ENCODE data around the gene INAFM2.

The INAFM2 gene

DNA sequence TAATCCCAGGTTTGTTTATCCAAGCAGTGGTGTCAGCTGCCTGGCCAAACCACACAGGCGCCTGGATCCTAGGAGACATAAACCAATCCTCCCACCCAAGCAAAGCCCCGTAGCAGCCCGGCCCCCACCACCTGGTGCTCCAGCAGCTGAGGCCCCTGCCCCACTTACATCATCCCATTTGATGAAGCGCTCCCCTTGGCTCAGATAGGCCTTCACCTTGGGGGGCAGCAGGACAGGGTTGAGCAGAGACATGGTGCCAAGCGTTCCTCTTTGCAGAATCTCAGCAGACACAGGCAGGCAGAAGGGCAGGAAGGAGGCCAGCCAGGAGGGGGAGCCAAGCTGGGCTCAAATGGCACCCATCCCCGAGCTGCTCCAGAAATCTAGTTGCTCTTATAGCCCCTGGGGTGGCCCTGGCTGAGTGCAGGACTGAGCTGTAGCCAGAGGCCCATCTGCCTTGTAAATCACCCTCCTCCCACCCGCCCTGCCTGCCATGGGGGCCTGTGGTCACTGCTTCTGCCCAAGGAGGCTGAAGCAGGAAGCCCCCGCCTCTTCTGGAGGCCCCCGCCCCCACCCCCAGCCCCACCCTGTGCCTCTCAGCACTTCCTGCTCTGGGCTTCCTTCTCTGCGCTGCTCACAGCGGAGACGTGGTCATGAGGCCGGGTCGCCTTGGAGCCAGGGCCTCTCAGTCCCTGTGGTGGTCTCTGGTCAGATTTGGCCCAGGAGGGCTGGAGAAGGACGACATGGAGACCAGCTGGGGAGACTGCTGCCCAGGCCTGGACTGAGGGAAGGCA is 15.9 kb upstream of the INAFM2 start, which contains the start of gene PLCB2:
Gene PLCB2 (minus strand): TSS at position 515 of the 791 bp plus-strand sequence. CDS start 263 bp downstream, at position 252.
- no peak for DNase-seq

DNA sequence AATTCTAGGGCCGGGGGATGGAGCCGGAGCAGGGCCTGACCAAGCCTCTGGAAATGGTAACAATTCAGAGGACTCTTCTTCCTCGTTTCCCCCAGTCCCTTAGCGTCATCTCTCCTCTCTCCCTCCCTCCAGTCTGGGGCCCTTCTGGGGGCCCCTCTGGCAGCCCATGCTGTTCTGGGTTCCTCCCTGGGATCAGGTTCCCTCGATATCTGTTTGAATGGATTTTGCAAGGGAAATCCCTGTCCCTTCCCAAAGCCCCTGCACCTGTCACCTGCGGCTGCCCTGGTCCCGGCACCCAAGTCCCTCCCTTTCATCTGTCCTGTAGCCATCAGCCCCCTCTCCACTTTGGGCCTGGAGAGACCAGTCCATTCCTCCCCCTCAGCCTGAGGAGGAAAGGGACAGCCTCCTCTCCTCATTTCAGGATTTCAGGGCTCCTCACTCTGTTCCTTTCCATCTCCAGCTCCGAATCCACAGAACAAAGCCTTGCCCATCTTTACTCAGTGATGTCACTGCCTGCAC is 14.1 kb upstream of the INAFM2 start:
- DNase-seq: no peak

DNA sequence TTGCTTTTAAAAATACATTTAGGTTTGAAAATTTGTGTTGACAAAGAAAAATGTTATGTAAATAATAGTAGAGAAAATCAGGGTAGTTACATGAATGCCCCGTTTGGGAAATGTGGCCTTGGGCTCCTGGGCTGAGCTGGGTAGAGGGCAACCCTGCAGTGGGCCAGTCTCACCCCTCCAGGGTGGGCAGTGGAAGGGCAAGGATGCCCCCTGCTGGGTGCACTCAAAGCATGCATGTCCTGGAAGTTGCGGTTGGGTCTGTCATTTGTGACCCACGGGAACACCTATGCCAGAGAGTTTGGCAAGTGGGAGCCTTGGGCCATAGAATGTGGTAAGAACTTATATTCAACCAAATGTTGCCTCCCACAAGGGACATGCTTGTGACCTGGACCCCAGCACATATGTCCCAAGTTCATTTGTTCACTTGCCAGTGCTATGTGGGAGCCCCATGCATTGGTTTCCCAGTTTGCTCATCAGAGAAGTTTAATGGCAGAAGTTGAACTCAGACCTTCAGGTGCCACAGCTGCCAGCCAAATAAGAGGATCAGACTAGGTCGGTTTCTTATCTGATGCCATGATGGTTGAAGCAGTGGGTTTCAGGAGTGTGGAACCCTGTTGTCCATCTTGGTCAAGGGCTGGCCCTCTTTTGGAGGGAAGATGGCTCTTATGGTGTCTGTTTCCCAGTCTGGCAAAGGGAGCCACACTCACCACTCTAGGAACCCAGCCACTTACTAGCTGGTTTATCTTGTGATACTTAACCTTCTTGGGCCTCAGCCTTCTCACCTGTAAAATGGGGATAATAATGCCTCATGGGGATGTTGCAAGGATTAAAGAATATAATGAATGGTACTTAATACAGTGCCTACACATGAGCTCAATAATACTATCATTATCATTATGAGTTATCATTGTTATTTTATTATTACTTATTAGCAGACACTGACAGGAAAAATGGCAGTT is 13.2 kb upstream of the INAFM2 start:
- peak; percentile 25 to 30 for DNase-seq

- no peak for DNase-seq
Observed at GRCh38 chr15:40310993-40311392, 12.5 kb upstream of the INAFM2 start.

GRCh38 chr15:40312370-40313158 is 10.9 kb upstream of the INAFM2 start:
- no peak for DNase-seq

GRCh38 chr15:40313531-40314398 is 9.7 kb upstream of the INAFM2 start:
- peak; percentile 73 to 76 for DNase-seq

- no peak for DNase-seq
Observed at GRCh38 chr15:40314723-40315276, 8.7 kb upstream of the INAFM2 start.

- no peak for DNase-seq
Observed at GRCh38 chr15:40316931-40317330, 6.6 kb upstream of the INAFM2 start.

- DNase-seq: no peak
Observed at GRCh38 chr15:40317580-40317979, 5.9 kb upstream of the INAFM2 start.

GRCh38 chr15:40320409-40320808 is 3.1 kb upstream of the INAFM2 start:
- DNase-seq: no peak

GRCh38 chr15:40320931-40321371 is 2.5 kb upstream of the INAFM2 start:
- peak; percentile 78 to 80 for DNase-seq

DNA sequence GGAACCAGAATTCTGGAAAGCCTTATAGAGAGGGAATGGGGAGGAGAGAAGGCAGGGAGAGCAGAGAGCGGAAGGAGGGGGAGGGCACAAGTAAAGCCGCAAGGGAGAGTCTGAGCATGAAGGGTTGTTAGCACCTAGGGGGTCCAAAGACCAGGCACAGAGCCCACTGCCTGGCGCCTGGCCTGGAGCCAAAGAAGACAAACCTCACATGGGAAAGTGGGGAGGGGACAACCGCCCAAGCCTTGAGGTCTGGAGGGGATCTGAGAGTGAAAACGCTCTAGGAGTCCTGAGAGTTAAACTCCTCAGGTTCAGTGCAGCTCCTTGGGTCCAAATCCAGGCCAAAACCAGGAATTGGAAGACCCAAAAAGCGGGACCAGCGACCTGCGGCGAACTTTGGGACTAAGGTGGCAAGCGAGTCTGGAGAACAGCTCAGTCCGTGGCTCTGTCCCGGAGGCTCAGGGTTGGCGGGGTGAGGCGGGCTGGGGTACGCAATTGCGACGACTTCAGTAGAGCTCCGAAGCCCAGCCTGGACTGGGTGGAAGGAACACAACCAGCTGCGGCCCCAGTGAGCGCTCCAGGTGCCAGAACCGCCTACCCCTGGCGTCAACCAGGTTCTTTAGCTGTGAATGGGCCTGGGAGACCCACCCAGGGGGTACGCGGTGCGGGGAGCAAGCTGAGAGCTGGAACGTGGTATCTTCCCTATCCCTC is 807 bp upstream of the INAFM2 start:
- peak; percentile 39 to 43 for DNase-seq

- DNase-seq: no peak
Observed at GRCh38 chr15:40323953-40324937, 753 bp downstream of the INAFM2 start.

GRCh38 chr15:40325188-40325587 is 1.7 kb downstream of the INAFM2 start:
- no peak for DNase-seq

- DNase-seq: no peak
Observed at GRCh38 chr15:40325700-40326099, 2.2 kb downstream of the INAFM2 start.

GRCh38 chr15:40327457-40327856 is 4.0 kb downstream of the INAFM2 start:
- DNase-seq: no peak

DNA sequence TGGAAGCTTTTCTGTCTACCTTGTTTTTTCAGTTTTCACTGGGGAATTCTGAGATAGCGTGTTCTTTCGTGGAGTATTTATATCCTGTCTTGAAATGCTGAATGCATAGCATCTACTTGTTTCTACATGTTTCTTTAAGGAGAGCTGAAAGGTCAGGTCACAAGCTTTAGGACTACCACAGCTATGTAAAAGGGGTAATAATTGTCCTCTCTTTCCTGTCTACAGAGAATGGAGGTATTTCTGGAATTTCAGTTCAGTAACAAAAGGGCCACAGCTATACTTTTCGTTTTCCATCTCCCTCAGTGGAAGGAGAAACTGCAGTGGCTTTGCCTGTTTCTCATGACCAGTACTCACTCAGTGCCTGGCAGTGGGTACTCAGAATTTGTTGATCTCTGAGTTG is 4.7 kb downstream of the INAFM2 start:
- no peak for DNase-seq

DNA sequence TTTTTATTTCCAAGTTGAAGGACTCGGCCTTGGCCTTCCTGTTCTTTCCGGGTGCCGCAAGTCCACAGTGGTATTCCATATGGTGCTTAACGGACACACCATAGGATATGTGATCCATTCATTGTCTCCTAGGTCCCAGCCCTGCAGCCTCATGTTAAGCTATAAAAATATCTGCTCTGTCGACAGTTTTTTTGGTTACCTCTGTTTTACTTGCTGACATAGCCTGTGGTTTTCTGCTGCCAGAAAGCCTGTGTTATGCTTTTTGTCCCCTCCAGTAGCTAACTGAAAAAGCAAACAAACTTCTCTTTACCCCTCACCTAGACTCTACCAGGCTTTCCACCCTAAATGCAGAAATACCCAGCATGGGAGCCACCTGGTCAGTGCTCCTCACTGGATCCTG is 5.3 kb downstream of the INAFM2 start:
- no peak for DNase-seq

DNA sequence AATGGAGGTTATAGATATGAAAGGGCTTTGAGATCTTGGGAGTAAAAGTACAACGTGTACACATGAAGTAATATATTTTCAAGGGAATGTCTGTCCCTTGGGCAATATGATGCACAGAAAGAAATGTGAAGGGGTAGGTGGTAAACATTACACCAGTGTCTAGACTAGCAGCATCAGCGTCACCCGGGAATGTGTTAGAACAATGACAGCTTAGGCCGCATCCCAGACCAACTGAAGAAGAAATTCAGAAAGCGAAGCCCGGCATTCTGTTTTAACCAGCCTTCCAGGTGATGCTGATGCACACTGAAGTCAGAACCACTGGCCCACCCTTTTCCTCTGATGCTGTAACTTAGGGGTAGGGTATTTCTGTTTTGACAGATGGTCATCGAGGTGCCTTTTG is 6.3 kb downstream of the INAFM2 start:
- no peak for DNase-seq

Data from NCI-H2081 (cell line).